Panc1 (cell line): ENCODE measurements around the gene PDE10A. TPM values are rescaled to one million over a fixed set of nuclear protein-coding genes. Genes with fewer than 3 reads are reported as not detected.

ENCODE experiments used
- ATAC-seq: fragments of 200-7000 bp; cut with Tn5 transposase; 2 replicates; pipeline ENCODE4 v1.9.1; 2020; ENCODE audit warnings: mild to moderate bottlenecking, moderate library complexity
- BruUV-seq: library from RNA; stranded (reverse); fragments of 400-500 nt; replicated peaks from 2 replicates; lab custom pipeline; 2021; lab: Mats Ljungman, UMichigan
- CTCF ChIA-PET: fragments of 300-600 bp; sonication (Branson Sonifier 250); formaldehyde crosslinking; loops from one replicate; lab custom pipeline; 2022; ENCODE audit warnings: antibody characterized with exemption; lab: Charles Lee
- POLR2A ChIA-PET: fragments of 300-600 bp; sonication (Branson Sonifier 250); formaldehyde crosslinking; loops from one replicate; lab custom pipeline; 2022; ENCODE audit warnings: antibody characterized with exemption; lab: Charles Lee
- DNase-seq: peaks from one replicate; pipeline ENCODE4 v3.0.0-alpha.2; 2010; ENCODE audit warnings: low read depth, low spot score
- H3K27ac ChIP-seq: 2 replicates; pipeline ENCODE4 v1.5.1; 2011; ENCODE audit warnings: mild to moderate bottlenecking, low read length, inconsistent platforms
- H3K27me3 ChIP-seq: fragments of 200-500 bp; sonication (Bioruptor generic); 2 replicates; pipeline ENCODE4 v1.6.0; 2014; ENCODE audit warnings: low read length, inconsistent platforms; ENCODE audit not compliant: control insufficient read depth, insufficient read depth
- H3K36me3 ChIP-seq: fragments of 200-500 bp; sonication (Bioruptor generic); 2 replicates; pipeline ENCODE4 v1.5.1; 2014; ENCODE audit warnings: inconsistent platforms, mild to moderate bottlenecking, low read length, moderate library complexity; ENCODE audit not compliant: control insufficient read depth, insufficient read depth
- H3K4me1 ChIP-seq: 2 replicates; pipeline ENCODE4 v1.5.1; 2011; ENCODE audit warnings: inconsistent platforms, mild to moderate bottlenecking, low read length, moderate library complexity; ENCODE audit not compliant: control insufficient read depth, insufficient read depth
- H3K4me3 ChIP-seq, 2 experiments: 2 replicates each; pipeline ENCODE4 v1.5.1; 2011 to 2012; ENCODE audit warnings: low read depth in 2 of 2, low read length in 2 of 2, mild to moderate bottlenecking in 2 of 2, inconsistent platforms in 1 of 2, moderate library complexity in 1 of 2
- H3K9me3 ChIP-seq: fragments of 200-500 bp; sonication (Bioruptor generic); 2 replicates; pipeline ENCODE4 v1.5.1; 2014; ENCODE audit warnings: low read depth, mild to moderate bottlenecking, inconsistent platforms, low read length, moderate library complexity; ENCODE audit not compliant: control insufficient read depth, insufficient read depth
- CTCF ChIP-seq: fragments of 450-650 bp; IDR thresholded peaks from 2 replicates; pipeline ENCODE4 v1.5.1; 2017; ENCODE audit warnings: mild to moderate bottlenecking
- POLR2AphosphoS5 ChIP-seq: IDR thresholded peaks from 2 replicates; pipeline ENCODE4 v1.6.1; 2012; ENCODE audit warnings: mild to moderate bottlenecking, low read depth, low read length, moderate library complexity
- REST ChIP-seq, 2 experiments: IDR thresholded peaks; 2 replicates each; pipeline ENCODE4 v1.6.1; 2011 to 2012; ENCODE audit warnings: low read depth in 2 of 2, control low read depth in 1 of 2, low read length in 1 of 2, mild to moderate bottlenecking in 1 of 2, moderate library complexity in 1 of 2; ENCODE audit not compliant: insufficient read depth in 1 of 2
- SIN3A ChIP-seq: IDR thresholded peaks from 2 replicates; pipeline ENCODE4 v1.6.1; 2012; ENCODE audit warnings: low read depth, mild to moderate bottlenecking, low read length, moderate library complexity, borderline replicate concordance; ENCODE audit not compliant: insufficient read depth
- TCF7L2 ChIP-seq: IDR thresholded peaks from 2 replicates; pipeline ENCODE4 v1.6.1; 2011; ENCODE audit warnings: mild to moderate bottlenecking, low read depth, low read length, inconsistent platforms
- in situ Hi-C: cut with HindIII; loops from 2 replicates; pipeline ENCODE4 v1.10.0; 2016; ENCODE audit warnings: low sequenced_read_pairs, low pct_unique_long_range_greater_than_20kb
- intact Hi-C: fragments of 100-400 bp; cut with micrococcal nuclease; formaldehyde crosslinking; loops from one replicate; pipeline ENCODE4 v1.10.0; 2022; ENCODE audit not compliant: unreplicated experiment
- total RNA-seq: library from RNA; stranded (reverse); gene quantifications from one replicate; pipeline ENCODE4 v1.2.1, GENCODE V29; 2021; ENCODE audit not compliant: unreplicated experiment

The PDE10A gene
- total RNA-seq, 1 experiment from 2014 or later = 27.8 TPM

GRCh38 chr6:165701564-165702354, 38.7 kb upstream of the PDE10A start:
- H3K27me3 ChIP-seq = no peaks in the 10 kb centered on the region
- in situ Hi-C loops (no loop called here), intact Hi-C loops (no loop called here)
- no peak overlapping the region for H3K27ac ChIP-seq
- no TSS peak for BruUV-seq
- no peaks in the 10 kb centered on the region for H3K4me1 ChIP-seq
- DNase-seq (no peak), ATAC-seq (no peak)
- TF ChIP-seq POLR2AphosphoS5 (no peak), TCF7L2 (no peak)
- H3K36me3 ChIP-seq = no peaks in the 10 kb centered on the region
- POLR2A ChIA-PET = no interaction called here
- CTCF ChIA-PET = no interaction called here
- peaks cover 8% of the 10 kb centered on the region; the same call in 1 of the 2 replicates for H3K9me3 ChIP-seq
- no peak overlapping the region for H3K4me3 ChIP-seq

- Histone ChIP-seq H3K4me3 (no peak overlapping the region), H3K4me1 (no peaks in the 10 kb centered on the region), H3K9me3 (peaks cover 8% of the 10 kb centered on the region; the same call in 1 of the 2 replicates), H3K27me3 (no peaks in the 10 kb centered on the region), H3K27ac (no peak overlapping the region), H3K36me3 (no peaks in the 10 kb centered on the region)
- TF ChIP-seq POLR2AphosphoS5 (no peak), TCF7L2 (no peak), CTCF (no peak), REST (IDR thresholded peaks at IDR 0.05; ENCODE audit: insufficient read depth in 1 of 2, low read depth in 2 of 2, low read length in 1 of 2) (no peak), SIN3A (no peak)
- intact Hi-C loops (no loop called here), in situ Hi-C loops (no loop called here)
- ChIA-PET CTCF (no interaction called here), POLR2A (no interaction called here)
- BruUV-seq = no TSS peak
- DNase-seq (no peak), ATAC-seq (no peak)
These were observed 38.0 kb upstream of the PDE10A start for GRCh38 chr6:165701005-165701404.

GRCh38 chr6:165698868-165699267, 35.8 kb upstream of the PDE10A start:
- in situ Hi-C loops (no loop called here), intact Hi-C loops (no loop called here)
- Histone ChIP-seq H3K4me3 (no peak overlapping the region), H3K36me3 (no peaks in the 10 kb centered on the region), H3K4me1 (peaks cover 7% of the 10 kb centered on the region; the same call in 1 of the 2 replicates), H3K9me3 (peaks cover 8% of the 10 kb centered on the region; the same call in 1 of the 2 replicates), H3K27ac (no peak overlapping the region), H3K27me3 (no peaks in the 10 kb centered on the region)
- CTCF ChIA-PET = no interaction called here
- TF ChIP-seq CTCF = no peak
- TF ChIP-seq SIN3A = no peak
- no peak for TF ChIP-seq TCF7L2
- TF ChIP-seq POLR2AphosphoS5 = no peak
- TF ChIP-seq REST (IDR thresholded peaks at IDR 0.05; ENCODE audit: insufficient read depth in 1 of 2, low read depth in 2 of 2, low read length in 1 of 2) = no peak
- DNase-seq (no peak), ATAC-seq (no peak)
- BruUV-seq = no TSS peak
- POLR2A ChIA-PET = no interaction called here
